HG03354 (cell line): Measurements from ENCODE around the gene PARK7.

ENCODE experiments used
- ATAC-seq: cut with Tn5 transposase; IDR thresholded peaks from one replicate; pipeline ENCODE4 v1.9.1; 2021; ENCODE audit warnings: mild to moderate bottlenecking; ENCODE audit not compliant: unreplicated experiment, poor library complexity, severe bottlenecking

Gene PARK7

DNA sequence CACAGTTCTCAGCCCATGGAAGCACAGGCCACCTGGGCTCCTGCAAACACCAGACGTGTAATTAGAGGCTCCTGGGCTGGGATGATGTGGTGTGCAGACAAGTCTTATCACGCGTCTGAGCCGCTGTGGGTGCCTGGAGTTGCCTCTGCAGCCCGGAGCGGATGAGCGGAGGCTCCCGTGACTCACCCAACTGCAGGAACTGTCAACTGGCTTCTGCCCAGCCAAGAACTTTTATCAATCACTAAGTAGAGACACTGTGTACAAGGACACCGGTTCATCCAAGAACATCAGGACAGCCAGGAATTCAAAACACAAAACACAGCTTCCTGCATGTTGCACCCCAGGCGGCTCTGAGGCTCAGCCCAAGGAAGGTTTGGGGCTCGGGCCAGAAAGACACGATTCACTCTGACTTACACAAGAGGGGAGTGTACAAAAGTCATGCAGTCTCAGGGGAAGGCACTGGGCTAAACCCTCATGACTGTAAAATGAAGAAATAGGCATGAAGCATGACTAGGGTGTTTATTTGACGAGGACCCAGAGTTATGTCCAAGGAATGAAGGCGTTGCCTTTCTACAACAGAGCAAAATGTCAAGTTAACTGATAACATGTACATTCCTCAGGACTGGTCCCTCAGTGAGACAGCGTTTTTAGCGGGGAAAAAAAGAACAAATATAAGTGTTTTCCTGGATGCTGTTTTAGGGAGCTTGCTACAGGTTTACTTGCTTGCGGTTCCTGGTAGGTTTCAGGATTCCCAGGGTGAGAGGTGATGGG lies 43.5 kb downstream of the PARK7 start:
- ATAC-seq: no peak

DNA sequence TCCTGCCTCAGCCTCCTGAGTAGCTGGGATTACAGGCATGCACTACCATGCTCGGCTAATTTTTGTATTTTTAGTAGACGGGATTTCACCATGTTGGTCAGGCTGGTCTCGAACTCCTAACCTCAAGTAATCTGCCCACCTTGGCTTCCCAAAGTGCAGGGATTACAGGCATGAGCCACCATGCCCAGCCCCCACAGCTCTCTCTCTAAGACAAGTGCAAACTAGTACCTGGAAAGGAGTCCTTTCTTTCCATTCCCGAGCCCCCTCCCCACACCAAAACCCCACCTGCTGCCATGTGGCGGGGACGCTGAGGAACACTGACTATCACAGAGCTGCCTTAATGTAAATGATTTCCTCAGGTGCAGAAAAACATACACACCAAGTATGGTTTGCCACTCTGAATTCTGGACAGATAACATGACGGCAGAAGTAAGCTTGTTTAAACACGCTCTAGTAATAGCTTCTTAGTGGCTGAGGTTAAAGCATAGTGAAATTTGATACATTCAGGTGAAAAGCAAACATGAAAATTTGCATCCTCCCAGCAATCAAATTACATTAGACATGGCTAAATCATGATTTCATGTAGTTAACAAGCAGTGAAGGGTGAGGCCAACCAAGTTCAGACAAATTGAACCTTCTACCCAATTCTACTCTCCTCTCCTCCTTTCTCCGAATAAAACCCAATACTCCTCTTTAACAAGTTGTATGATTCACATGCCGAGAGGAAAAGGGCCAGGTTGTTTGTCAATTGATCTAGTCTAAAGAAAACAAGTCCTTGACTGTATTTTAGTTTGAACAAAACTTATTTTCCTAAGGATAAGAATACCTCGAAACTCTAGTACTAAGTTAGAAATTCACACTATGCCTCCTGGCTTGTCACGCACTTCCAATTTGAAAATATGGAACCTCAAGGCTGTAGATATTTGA lies 44.8 kb downstream of the PARK7 start:
- ATAC-seq: no peak

DNA sequence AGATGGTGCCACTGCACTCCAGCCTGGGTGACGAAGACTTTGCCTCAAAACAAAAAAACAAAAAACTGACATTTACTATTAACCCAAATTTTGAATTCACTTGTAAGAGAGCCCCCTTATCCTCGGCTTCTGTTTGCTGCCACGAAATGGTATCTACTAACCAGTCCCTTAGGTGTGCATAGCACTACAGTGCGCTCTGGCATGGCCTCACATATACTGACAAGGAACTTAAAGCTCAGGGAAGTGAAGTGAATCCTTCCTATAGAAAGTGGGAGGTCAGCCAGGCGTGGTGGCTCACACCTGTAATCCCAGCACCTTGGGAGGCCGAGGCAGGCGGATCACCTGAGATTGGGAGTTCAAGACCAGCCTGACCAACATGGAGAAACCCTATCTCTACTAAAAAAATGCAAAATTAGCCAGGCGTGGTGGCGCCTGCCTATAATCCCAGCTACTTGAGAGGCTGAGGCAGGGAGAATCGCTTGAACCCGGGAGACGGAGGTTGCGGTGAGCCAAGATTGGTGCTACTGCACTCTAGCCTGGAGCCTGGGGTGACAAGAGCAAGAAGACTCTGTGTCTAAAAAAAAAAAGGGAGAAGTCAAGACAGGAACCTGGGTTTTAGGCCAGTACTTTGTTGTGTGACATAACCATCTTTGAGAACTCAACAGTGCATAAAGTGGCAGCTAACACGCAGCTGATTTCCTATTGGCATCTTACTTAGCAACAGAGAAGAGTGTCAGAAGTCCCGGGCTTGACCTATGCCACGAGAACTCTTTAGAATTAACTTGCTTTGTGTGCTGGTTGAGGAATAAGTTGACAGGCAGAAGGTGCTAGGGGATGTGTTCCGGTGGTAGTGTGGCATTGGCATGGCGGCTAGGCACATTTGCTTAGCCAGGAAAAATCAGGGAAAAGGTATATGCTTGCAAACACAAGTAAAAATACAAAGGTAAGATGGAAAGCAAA lies 47.8 kb downstream of the PARK7 start:
- no peak for ATAC-seq

DNA sequence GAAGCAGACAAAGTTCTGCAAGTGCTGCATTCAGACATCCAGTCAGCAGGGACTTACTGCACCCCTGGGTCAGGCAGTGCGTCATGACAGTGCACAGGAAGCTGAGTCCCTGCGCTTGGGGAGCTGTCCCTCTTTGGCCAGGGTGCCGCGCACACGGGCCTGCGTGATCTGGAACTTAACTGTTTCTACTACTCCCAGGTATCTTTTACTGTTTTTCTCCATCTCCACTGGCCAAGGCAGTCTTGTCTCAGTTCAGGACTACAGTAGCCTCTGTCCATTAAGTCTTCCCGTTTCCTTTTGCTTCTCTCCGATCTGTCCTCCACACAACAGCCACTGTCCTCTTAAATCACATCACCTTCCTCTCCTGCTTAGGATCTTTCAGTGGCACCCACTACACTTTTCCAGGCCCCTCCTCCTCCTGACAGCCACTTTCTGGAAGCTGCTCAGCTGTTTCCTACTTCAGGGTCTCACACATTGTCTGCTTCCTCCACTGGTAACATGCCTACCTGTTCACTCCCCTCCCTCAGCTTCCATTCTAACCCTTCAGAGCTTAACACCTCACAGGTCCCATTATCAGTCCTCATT lies 48.7 kb downstream of the PARK7 start:
- no peak for ATAC-seq

DNA sequence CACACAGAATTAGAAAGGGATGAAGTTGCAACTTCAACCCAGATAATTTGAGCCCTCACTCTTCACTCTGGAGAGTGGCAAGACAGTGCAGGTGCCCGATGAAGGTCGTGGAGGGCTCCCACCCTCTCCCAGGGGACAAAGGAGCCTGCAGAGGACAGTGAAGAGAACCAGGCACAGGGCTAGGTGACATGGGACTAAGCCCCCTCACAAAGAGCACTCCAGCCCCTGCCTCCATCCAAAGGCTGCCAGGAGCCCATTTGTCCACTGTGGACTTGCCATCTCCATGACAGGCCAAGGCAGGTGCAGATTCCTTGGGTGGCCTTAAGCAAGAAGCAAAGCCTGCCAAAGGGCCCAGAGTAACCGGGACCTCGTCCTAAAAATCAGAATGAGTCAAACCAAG lies 49.5 kb downstream of the PARK7 start:
- ATAC-seq: no peak

DNA sequence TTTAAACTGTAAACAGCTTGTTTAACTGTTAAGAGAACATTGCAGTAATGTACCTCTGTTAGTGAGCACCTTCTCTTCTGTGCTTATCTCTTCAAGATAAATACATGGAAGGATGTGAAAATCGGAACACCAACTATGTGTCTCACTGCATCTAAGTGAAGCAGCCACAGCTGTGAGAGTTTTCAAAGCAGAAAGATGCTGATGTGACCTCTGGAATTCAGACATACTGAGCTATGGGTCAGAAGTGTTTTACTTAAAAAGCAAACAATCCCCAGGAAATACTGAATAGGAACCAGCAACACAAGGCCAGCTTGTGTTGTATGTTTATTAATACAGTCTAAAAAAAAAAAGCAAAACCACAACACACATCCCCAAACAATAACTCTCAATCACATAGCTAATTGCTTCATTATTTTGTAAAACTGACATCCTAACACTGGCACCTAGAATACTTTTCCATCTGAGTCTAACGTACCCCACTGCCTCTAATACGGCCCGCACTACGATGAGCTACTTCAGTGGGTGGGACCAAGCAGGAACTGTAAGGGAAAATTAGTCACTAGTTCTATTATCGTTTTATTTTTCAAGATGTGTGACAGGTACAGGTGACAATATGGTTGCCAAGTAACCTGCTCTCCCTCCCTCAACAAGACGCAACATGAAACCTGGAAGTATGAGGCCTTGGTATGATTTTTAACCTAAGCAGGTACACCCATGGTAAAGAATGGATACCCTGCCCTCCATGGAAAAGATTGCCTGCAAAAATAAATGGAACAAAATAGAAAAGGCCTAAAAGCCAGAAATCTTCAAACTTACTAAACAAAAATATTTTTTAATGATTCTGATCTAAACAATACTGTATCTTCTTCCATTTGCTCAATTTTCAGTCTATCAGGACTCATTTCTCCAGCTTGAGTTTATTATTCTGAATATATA lies 50.7 kb downstream of the PARK7 start:
- no peak for ATAC-seq

DNA sequence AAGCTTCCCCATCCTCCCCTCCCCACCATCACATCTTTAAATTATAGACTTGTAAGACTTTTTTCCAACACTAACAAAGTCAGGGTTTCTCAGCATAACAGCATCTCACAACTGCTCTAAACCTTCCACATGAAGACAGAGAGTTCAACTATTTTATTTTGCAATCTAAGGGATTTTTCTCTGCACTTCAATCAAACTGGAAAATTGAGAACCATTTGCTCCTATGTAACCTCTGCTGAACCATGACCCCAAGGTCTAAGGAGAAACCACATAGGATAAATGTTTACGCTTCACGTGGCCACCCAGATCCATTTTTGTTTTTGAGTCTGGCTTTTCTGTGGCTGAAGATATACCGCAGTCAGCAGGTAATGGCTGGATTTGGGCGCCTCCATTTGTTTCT lies 51.4 kb downstream of the PARK7 start:
- ATAC-seq: no peak

DNA sequence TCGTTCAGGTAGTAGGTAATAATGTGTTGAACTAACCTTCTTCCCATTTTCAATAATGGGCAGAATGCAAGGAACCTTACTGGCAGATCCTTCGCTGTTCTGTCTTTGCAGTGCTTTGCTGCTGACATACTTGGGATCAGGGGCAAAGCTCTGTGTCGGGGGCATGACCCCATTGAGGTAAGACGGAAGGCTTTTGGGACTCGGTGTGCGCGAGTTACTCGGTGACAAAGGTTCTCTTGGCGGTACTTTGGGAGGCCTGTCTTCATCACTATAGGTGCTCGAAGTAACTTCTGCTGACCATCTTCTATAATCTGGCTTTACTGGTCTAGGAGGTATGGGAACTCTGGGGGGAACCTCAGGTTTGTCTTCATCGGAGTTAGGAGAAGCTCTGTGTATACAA lies 51.9 kb downstream of the PARK7 start:
- no peak for ATAC-seq

DNA sequence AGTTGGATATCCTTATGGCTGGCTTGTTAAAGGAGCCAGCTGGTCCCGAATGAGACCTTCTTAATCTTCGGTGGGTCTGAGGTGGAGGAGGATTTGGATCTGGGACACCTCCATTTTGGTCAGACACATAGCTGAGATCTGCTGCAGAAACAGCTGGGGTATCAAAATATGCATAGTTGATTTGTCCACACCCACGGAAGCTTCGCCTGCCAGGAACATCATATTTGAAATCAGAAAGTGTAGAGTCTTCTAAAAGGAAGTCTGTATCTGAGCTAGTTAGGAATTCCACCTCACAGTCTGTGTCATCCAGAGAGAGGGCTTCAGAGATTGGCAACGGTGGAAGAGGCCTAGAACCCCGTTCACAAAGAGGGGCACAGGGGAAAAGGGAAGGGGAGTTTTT lies 52.3 kb downstream of the PARK7 start:
- ATAC-seq: no peak

DNA sequence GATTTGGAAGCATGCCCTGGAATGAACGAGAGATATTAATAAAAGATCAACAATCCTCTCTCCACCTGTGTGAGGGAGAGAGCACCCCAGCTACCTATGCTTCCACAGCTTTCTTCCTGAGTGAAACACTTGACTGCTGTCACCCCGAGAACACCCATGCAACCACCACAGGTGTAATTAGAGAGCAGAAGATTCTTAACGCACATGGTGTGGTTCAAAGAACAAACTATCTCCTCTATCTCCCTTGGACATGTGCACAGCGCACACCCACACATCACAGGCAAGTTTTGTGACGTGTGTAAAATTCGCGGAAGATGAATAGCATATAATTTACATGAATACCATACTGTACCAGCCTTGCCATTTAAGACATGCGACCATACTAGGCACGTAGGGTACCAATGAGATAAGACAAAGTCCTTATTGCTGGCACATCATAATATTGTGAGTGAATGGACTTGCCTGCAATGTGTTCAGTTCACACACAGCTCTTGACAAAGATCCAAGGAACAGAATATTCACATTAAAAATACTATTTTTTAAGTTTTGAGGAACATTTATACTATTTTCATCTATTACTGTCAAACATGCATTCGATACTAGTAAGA lies 53.0 kb downstream of the PARK7 start:
- ATAC-seq: no peak

DNA sequence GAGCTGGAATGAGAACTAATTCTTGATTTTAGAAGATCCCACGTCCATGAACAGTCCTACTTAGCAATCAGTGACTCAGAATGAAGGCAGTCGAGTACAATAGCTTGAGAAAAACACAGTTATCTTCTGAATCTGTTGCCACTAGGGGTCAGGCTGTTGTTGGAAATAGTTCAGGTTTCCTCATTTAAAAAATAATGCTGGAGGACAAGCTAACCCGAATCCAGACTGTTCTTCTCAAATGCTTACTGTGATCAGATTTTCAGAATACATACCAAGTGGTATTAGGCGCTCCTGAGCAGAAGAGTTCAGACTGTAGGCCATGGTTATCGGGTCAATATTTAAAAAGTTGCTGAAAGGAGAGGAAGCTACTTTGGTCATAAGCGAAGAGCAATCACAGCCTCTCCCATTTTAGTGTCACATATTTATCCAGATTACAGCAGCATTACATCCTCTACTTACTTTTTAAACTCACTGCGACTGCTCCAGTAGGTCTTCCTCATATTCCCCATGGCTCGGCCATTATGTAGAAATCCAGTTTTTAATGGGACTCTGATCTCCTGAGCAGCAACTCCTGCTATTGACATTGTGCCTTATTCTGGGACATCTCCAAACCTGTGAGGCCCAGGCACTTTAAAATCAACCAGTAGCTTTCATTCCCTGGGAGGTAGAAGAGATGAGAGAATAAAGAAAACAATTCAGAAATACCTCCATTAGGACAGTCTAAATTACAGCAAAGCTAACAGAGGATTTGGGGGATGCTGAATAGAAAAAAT lies 53.7 kb downstream of the PARK7 start:
- no peak for ATAC-seq

DNA sequence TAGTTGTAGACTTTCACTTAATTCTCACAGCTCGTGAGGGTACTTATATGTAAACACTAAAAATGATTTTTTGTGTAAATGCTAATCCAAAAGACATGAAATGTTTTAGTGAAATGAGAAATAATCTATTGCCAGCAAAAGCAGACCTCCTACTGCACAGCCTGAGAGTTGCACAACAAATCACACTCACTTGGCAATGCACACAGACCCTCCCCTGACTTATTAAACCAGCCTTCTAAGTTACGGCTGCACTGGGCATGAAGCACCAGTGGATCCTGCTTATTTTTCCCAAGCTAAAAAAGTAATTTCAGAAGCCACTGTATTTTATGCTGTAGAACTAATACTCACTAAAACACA lies 54.3 kb downstream of the PARK7 start:
- no peak for ATAC-seq

DNA sequence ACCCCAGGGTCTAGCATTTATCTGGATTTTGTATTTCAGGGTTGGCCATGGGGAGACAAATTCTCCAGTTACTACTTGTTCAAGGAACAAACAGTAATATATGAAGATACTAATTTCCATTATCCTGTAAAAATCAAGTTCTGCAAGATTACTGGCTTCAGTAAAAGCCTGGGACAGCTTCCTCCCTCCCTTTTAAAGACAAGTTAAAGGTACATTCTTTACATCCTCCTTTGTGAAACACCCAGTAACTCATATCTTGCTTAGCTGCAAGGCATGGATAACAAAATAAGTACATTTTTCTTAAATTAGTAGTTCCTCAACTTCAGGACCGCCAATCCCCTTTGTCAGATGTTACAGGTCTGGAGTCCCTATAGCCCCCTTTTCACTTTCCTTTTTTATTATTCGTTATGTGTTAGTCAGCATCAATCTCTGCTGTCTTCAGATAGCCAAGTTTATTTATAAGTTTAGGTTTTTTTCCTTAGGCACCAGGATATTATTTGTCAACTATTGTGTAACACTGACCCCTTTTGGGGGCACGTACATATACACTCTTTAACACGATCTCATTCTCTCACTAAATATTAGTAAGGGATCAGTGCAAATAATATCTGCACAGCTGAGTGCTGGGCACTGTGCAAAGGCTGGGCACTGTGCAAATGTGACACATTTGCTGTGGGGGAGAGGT lies 54.8 kb downstream of the PARK7 start:
- no peak for ATAC-seq

DNA sequence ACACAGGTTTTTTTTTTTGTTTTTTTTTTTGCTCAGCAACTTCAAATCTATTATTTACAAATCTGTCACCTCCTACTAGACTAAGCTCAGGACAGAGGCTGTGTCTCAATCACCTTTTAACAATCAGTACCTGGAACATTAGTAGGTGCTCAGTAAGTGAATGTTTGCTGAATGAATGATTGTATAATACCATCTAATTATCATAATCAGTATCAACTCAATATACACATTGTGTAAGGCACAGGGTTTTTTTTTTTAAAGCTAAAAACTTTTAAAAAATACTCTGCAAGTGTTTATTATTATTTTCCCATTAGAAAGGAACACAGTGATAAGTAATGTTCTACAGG lies 55.4 kb downstream of the PARK7 start:
- no peak for ATAC-seq

DNA sequence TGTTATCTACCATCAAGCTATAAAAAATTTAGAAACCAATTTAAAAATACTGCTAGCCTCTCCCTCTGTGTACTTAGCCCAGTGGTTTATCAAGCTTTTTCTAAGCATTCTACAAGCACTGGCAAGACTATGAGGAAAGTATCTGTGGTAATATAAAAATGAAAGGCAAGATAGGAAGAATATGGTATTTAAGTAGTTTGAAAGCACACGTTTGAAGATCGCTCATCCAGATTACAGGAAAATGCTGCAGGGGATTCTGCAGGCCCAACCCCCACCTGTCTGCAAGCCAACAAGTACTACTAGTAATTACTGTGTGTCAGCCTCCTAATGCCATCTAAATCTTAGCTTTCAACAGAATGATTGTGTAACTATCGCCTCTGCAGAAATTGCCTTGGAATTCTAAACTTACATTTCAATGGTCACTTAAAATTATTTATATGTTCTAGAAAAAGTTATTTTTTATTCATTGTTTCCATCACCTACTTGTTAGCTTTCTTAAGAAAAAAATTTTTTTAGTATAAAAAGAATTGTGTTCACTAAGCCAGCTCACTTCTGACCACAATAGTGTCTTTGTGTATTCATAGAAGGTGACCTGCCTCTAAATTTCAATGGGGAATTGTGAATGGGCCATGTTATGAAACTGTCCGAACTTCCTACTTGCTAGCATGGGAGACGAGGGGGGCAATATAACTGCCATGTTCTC lies 56.1 kb downstream of the PARK7 start:
- ATAC-seq: no peak

DNA sequence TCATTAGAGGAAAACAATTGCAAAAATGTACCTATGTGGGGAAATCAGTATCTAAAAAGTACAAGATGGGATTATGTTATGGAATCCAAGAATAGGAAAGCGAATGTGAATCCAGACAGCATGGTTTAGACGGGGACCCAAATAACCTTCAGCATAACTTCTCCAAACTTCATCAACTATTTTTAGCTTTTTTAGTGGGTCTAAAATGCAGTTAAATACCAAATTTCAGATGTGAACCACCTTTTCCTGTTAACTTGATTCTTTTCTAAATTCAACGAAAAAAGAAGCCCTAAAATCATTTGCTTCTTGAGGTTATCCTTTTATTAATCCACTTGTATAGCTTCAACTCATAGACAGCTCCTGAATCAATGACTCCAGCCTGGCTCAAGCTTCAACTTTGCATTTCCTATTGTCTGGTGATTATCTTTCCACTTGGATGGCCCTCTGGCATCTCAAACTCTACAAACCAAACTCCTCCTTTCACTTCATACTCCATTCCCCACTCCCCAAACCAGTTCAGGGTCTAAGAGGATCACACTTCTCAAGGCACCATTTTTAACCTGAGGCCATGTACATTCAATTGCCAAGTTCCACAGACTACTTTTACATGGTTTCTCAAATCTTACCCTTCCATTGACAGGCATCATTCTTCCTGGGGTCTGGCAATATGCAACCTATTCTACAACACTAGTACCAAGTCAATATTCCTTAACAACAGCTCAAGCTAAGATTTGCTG lies 57.1 kb downstream of the PARK7 start:
- no peak for ATAC-seq
